NOMO-1 treated with DMSO at 0.1 percent for 48 hours (cell line): ENCODE data around the gene VPS11.
A peak's percentile ranks its signal among the peaks of the same experiment; 100 is the strongest.

Source experiments
- DNase-seq: peaks from one replicate; lab custom pipeline; 2025; ENCODE audit not compliant: unreplicated experiment; lab: John Stamatoyannopoulos, UW

VPS11 gene

DNA sequence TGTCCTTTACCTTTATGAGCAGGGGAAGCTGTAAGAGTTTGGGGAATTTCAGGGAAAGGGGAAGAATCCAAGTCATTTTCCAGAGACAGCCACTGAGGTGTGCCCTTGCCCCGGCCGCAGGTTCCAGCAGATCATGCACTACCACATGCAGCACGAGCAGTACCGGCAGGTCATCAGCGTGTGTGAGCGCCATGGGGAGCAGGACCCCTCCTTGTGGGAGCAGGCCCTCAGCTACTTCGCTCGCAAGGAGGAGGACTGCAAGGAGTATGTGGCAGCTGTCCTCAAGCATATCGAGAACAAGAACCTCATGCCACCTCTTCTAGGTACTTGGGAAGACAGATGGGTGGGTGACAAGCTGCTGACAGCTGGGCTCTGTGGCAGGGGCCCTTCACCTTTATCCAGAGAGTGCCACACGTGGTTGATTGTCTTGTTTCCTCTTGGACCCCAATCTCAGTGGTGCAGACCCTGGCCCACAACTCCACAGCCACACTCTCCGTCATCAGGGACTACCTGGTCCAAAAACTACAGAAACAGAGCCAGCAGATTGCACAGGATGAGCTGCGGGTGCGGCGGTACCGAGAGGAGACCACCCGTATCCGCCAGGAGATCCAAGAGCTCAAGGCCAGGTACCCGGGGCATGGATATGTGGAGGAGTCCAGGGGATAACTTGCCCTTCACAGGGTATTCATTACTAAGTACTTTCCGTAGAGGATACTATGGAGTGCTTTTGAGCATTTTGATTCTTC lies 11.2 kb downstream of the VPS11 start:
- DNase-seq = no peak

DNA sequence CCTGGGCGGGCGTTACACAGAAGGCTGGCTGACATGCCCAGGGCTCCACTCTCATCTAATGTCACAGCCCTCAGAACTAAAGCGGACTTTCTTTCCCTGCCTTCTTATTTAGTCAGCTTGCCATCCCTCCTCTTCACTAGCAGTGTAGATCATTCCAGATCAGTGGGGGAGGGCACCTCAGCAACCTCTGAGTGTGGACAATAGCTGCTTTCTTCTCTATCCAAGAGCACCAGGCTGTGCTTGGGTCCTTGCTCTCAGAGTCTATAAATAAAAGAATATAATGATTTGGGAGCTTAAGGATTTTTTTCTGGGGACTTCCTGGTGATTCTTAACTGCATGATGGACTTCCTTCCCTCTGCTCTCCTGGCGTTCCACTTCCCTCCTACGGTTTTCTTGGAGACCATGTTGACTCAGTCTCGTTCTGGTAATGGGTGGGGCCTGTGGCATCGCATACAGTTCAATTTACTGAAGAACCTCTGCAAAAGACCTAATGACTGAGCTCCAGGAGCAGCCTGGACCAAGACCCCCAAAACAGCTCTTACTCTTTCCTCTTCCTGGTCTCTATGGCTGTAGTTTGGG lies 14.2 kb downstream of the VPS11 start:
- DNase-seq = no peak

DNA sequence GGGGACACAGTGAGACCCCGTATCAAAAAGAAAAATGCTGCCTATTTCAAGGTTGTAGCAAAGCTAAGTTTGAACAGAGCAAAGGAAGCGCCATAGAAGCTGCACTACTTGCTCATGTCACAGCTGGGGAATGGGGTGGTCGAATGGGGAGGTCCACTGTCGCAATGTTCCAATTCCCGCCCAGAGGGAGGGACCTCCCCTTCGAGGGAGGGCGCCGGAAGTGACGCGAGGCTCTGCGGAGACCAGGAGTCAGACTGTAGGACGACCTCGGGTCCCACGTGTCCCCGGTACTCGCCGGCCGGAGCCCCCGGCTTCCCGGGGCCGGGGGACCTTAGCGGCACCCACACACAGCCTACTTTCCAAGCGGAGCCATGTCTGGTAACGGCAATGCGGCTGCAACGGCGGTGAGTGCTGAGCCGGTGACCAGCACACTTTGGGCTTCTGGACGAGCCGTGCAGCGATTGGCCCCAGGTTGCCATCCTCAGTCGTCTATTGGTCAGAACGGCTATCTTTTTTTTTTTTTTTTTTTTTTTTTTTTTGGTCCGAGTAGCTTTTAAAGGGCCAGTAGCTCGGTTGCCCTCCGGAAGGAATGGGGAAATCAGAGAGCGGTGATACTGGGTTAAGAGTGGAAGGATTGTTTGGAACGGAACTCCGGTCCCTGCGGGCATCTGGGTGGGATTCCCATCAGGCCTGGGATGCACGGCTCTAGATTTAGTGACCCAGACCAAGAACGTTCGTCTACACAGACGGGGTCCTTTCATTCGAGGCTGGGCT lies 17.2 kb downstream of the VPS11 start, which contains the start of gene HMBS:
Gene HMBS, plus strand, starts transcription at position 219 of the 774 bp plus-strand sequence. Its CDS starts 153 bp downstream, at position 372.
- DNase-seq = peak; percentile 96

DNA sequence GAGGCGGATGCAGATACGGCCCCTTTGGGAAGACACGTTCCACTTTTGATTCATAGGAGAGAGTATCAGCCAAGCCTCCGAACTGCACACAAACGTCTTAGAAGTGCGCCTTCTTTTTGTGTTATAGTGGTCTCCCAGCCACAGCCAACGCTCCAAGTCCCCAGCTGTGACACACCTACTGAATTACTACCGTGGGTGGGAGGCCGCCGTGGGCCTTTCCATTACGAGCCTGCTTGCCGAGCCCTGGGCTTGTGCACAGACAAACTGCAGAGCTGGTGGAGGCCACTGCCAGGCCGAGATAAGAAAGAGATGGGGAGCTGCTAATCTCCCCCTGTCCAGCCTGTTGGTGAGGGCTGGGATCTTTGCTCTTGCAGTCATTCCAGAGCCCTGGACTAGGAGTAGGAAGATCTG lies 17.8 kb downstream of the VPS11 start:
- DNase-seq = no peak

DNA sequence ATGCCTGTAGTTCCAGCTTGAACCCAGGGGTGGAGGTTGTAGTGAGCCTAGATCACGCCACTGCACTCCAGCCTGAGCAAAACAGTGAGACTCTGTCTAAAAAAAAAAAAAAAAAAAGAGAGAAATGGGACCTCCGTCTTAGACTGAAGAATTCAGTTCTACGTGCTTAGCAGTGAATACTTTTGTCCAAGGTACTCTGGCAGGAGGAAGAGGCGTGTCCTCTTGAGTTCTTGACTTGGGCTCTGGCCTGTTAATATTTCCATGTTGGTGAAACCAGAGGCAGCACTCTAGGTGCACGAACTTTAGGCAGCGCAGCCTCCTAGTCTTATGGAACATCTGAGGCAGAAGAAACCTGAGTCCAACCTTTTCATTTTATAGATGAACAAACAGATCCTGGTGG lies 19.5 kb downstream of the VPS11 start:
- no peak for DNase-seq

DNA sequence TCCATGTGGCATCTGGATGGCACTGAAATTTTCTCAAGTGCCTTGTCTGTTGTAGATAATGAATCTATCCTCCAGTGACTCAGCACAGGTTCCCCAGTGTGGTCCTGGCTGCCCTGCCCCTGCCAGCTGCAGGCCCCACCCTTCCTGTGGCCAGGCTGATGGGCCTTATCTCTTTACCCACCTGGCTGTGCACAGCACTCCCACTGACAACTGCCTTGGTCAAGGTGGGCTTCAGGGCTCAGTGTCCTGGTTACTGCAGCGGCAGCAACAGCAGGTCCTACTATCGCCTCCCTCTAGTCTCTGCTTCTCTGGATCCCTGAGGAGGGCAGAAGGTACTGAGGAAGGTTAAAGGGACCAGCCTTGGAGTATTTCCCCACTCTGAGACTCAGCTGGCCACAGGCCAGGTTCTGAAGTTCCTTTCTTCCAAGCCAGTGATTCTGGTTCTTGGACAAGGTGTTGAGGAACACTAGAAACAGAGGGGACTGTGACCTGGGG lies 20.2 kb downstream of the VPS11 start:
- peak; percentile 9 for DNase-seq

DNA sequence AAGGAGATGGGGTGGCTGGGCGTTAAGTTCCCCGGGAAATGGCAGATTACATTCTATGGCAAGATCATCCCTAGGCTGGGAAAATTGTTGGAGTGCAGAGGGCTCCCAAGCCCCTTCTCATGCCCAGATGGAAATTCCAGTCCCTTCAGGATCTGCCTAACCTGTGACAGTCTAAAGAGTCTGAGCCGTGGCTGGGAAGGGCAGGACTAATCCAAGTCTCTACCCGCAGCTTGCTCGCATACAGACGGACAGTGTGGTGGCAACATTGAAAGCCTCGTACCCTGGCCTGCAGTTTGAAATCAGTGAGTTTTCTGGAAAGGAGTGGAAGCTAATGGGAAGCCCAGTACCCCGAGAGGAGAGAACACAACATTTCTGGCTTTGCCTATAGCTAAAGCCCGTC lies 20.8 kb downstream of the VPS11 start:
- no peak for DNase-seq

DNA sequence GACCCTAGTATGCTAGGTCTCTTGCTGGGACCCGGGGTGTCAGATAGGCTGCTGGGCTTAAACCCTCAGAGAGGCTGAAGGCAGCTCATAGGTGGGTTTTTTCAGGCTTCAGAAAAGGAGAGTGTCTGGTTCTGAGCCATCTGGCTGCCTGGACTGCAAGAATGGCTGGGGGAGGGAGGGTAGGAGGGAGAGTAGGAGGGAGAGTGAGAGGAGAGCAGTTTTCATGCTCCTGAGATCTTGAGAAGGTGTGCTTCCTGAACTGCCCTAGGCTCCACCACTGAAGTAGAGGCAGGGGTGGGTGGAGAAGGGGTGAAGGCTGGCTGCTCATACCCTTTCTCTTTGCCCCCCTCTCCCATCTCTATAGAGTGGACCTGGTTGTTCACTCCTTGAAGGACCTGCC lies 21.7 kb downstream of the VPS11 start:
- DNase-seq = no peak

DNA sequence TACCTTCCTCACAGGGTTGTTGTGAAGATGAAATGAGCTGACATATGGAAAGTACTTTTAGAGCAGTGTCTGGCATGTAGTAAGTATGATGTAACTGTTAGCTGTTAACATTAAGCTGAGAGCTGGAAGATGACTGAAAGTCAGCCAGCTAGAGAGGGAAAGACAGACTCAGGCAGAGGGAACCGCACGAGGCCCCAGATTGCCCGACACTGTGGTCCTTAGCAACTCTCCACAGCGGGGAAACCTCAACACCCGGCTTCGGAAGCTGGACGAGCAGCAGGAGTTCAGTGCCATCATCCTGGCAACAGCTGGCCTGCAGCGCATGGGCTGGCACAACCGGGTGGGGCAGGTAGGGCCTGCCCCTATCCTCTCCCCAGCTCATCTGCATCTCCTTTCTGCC lies 23.6 kb downstream of the VPS11 start:
- no peak for DNase-seq

DNA sequence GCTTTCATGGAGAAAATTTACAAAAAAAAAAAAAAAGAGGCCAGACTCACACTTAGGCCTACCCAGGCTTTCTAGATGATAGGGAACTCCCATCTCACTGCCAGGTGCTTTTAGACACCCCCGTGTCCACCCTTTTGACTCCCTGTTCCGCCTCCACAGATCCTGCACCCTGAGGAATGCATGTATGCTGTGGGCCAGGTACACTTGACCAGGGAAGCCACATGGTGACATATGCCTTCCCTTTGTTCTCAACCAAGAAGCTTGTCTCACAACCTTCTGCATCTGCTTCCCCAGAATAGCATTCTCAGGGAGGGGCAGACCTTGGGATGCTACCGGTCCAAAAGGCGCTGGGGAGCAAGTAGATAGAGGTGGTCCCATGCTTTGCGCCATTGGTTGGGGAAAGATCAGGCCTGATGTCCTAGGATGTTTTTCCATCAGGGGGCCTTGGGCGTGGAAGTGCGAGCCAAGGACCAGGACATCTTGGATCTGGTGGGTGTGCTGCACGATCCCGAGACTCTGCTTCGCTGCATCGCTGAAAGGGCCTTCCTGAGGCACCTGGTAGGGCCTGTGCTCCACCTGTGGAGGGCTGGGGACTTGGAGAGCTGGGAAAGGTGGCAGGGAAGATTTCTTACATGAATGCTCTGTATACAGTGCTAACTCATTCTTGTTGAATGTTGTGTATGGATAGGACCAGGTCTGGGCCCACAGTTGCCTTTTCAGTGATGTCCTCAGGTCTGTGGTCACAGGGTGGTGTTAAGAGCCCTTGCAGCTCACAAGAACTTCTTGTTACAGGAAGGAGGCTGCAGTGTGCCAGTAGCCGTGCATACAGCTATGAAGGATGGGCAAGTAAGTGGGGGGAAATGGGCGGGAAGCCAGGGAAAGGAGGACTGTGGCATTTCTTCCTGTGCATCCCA lies 24.6 kb downstream of the VPS11 start:
- no peak for DNase-seq

DNA sequence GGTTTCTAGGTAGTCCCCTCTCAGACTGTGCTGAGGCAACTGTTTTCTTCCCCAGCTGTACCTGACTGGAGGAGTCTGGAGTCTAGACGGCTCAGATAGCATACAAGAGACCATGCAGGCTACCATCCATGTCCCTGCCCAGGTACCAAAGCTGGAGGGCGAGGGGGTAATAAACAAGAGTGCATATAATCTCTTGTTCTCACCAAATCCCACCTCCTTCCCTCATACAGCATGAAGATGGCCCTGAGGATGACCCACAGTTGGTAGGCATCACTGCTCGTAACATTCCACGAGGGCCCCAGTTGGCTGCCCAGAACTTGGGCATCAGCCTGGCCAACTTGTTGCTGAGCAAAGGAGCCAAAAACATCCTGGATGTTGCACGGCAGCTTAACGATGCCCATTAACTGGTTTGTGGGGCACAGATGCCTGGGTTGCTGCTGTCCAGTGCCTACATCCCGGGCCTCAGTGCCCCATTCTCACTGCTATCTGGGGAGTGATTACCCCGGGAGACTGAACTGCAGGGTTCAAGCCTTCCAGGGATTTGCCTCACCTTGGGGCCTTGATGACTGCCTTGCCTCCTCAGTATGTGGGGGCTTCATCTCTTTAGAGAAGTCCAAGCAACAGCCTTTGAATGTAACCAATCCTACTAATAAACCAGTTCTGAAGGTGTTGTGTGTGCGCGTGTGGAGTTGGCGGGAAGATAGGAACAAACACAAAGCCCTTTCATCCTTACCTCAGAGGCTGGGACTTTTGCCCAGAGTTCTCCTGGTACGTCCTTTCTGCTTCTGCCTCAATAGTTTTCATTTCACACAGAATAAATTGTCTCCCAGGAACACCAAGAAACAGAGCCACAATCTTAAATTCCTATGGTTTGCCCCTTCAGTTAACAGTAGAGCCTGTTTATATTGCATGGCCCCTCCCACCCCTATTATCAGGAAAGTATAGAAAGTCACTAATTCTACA lies 25.5 kb downstream of the VPS11 start:
- no peak for DNase-seq

DNA sequence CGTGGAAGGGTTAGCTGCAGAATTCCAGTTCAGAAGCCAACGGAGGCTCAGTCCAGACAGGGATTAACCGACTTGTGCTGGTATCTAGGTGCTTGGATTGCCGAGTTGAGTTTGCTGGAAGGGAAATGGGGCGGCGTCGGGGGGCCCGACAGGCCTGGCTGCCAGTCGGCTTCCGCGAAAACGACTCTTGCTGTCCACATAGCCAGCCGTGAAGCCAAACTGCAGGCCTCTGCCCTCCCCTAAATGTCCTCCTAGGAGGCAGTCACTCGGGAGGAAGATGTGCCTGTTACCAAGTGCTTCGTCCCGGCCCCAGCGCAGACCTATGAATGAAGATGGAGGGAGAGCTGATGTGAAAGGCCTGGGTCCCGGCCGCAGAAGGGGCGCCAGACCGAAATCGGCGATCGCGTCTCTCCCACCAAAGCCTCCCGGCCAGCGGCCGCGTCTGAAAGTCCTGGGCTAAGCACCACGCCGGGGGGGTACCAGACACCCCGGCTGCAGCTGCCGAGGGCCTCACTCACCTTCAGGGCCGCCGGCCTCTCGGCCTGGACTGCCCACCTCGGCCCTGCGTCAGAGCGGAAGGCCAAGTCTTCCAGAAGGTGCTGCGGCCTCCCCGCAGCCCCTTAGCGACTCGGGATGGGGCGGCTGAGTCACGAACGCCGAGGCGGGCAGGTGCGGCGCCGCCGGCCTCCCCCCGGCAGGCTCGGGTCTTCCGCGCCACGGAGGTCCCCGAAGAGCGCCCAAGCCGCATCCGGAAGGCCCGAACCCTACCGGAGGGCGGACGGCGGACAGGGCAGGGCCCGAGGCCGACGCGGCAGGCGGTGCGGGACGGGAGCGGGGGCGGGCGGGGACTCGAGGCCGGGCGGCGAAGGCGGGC lies 26.6 kb downstream of the VPS11 start:
- DNase-seq = peak; percentile 17

DNA sequence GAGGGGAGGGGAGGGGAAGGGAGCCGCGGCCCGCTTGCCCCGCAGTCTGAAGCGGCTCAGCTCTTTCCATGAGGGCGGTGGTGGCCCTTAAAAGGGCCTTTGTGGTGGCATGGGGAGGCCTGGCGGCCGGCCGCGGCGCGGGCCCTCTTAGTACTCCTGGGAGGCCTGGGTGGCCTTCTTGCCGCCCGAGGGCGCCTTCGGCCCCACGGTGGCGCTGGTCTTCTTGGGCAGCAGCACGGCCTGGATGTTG lies 27.1 kb downstream of the VPS11 start:
- peak; percentile 65 for DNase-seq

DNA sequence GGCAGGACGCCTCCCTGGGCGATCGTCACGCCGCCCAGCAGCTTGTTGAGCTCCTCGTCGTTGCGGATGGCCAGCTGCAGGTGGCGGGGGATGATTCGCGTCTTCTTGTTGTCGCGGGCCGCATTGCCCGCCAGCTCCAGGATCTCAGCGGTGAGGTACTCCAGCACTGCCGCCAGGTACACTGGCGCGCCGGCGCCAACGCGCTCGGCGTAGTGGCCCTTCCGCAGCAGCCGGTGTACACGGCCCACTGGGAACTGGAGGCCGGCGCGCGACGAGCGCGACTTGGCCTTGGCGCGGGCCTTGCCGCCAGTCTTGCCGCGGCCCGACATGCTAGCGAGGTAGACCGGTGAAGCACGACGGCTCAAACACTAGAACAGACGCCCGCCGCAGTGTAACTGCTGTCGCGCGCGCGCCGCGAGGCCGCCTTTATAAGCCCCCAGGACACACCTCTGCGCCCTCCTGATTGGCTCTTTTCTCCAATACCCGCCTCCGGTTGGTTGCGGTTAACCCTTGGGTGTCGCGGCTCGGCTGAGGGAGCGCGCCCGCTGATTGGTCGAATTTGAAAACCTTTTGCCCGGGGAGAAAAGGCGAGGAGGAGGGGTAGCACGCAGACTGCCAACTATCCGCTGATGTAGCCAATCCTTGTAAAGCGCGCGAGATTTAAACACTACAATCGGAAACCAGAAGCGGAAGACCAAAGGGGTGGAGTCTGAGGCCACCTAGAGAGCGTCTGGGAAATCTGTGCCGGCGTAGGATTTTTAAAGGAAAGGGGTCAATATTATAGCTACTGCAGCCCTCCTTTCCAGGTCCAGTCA lies 27.7 kb downstream of the VPS11 start:
- DNase-seq = peak; percentile 100

DNA sequence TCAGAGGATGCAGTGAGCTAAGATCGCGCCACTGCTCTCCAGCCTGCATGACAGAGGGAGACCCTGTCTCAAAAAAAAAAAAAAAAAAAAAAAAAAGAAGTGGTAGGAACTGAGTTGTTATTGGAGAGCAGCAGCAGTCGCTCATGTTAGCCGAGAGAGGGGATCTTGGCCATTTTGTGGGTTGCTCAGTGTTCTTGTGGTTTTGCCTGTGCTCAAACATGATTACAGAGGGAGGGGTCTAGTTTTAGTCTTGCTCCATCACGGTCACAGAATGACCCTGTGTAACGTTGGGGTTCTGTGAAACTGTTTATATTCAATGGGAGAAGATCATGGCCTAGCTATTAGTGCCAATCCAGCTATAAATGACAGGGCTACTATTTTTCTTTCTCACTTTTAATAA lies 32.1 kb downstream of the VPS11 start:
- no peak for DNase-seq

DNA sequence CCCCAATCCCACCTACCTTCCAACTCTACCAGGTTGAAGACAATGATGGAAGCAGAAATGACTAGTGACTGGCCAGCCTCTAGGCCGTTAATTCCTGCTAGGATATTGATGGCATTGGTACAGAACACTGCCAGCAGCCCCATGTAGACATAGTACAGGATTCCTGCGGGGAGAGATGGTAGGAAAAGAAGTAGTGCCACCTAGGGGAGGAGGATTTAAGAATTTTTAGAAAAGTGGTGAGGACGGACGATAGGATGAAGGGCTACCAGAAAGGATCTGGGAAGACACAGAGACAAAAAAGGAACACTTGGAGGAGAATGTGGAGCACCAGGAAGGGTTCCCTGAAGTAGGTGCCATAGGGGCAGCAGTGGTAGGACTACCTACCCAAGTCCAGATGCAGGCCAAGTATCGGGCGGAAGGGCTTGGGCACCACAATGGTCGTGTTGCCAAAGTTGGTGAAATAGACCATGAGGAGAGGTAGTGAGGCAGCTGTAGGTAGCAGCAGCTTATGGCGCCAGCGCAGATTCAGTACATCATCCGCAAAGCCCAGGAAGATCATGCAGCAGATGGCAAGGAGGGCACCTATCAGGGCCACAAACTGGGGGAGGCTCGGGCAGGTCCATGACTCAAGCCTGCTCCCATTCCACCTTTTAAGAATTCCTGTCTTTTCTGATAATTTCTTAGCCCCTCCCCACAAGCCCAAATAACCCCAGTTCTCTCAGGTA lies 32.8 kb downstream of the VPS11 start:
- DNase-seq = peak; percentile 28

DNA sequence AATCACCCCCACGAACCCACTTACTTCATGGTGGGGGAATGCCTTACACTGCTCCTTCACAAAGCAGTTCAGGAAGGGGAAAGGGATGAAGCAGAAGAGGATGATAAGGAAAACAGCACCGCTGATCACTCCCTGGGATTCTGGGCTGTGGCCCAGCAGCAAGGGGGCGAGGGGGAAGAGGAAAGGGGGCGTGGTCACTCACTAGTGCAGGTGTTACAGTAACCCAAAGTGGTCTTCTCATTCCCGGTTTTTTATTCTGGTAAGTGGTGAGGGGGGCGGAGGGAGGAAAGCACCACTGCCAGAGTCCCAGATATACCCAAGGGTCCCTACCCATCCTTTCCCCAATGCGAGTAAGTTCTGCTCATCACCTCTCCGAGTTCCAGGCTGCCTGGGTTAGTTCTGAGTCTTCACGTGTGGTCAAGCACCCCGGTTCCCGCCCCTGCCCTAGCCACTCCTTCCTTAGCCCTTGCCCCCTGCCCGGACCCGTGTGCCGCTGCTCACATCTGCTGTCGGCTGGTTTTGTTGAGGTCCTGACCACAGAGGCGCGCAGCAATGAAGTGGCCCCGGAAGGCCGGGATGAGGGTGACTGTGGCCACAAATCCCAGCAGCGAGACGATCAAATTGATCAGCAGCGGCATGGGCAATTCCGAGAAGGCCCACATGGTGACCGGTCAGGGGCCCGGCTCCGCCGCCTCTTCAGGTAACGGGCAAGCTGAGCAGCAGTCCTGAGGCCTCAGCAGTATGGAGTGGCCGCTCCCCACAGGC lies 33.6 kb downstream of the VPS11 start:
- DNase-seq = no peak
